Small intestine (tissue), 16 donors: ENCODE measurements around the gene KIF2A. TPM values are rescaled to one million over a fixed set of nuclear protein-coding genes. Genes with fewer than 3 reads are reported as not detected.

Experiments used
- DNase-seq, 2 donors: peaks; one replicate each; pipeline versions ENCODE4 v3.0.0 to v3.0.0-alpha.2; 2013
- FAIRE-seq: peaks from 2 replicates; lab custom pipeline; 2012; peaks lifted over from hg19 to GRCh38; lab: Jason Lieb, UNC
- H3K27ac ChIP-seq, 3 donors: one replicate each; pipeline ENCODE4 v1.5.1; 2013; ENCODE audit warnings: low read length in 2 of 3, mild to moderate bottlenecking in 2 of 3, control low read depth in 1 of 3, inconsistent platforms in 1 of 3, low read depth in 1 of 3, moderate library complexity in 1 of 3
- H3K27me3 ChIP-seq, 3 donors: one replicate each; pipeline ENCODE4 v1.6.1; 2013; ENCODE audit warnings: low read length in 3 of 3, inconsistent platforms in 1 of 3; ENCODE audit not compliant: control insufficient read depth in 3 of 3, insufficient read depth in 3 of 3
- H3K36me3 ChIP-seq, 3 donors: one replicate each; pipeline ENCODE4 v1.6.1; 2013; ENCODE audit warnings: low read length in 3 of 3, inconsistent platforms in 1 of 3, low read depth in 1 of 3, mild to moderate bottlenecking in 1 of 3, moderate library complexity in 1 of 3; ENCODE audit not compliant: control insufficient read depth in 3 of 3, insufficient read depth in 2 of 3
- H3K4me1 ChIP-seq, 3 donors: one replicate each; pipeline ENCODE4 v1.6.1; 2013; ENCODE audit warnings: low read length in 2 of 3, inconsistent platforms in 1 of 3, low read depth in 1 of 3, mild to moderate bottlenecking in 1 of 3, moderate library complexity in 1 of 3; ENCODE audit not compliant: control insufficient read depth in 3 of 3, insufficient read depth in 2 of 3
- H3K4me3 ChIP-seq, 3 donors: one replicate each; pipeline ENCODE4 v1.5.1; 2013; ENCODE audit warnings: low read length in 3 of 3, control low read depth in 1 of 3, inconsistent platforms in 1 of 3, low read depth in 1 of 3, mild to moderate bottlenecking in 1 of 3, moderate library complexity in 1 of 3
- H3K9me3 ChIP-seq, 2 donors: one replicate each; pipeline ENCODE4 v1.6.1; 2013; ENCODE audit warnings: low read depth in 1 of 2, low read length in 1 of 2; ENCODE audit not compliant: control insufficient read depth in 2 of 2, insufficient read depth in 1 of 2
- WGBS, 3 donors: extraction: QIAGEN DNeasy Blood & Tissue Kit; methylation state at CpG; one replicate each; pipeline ENCODE4 v1.1.7; 2013; 5-methylcytosine and 5-hydroxymethylcytosine counted together
- long read RNA-seq, 10 donors: transcript quantifications; one replicate each; lab custom pipeline, GENCODE V29; 2026
- polyA plus RNA-seq, 4 donors: library from polyadenylated mRNA; stranded (reverse) in 3 of 4; unstranded in 1 of 4; fragments of 200-250 nt in 3 of 4; fragments of 120-200 nt in 1 of 4; gene quantifications; one replicate each; pipeline versions ENCODE4 v1.2.1 to v1.2.3, GENCODE V29; 2013
- donor health status: healthy with polysubstance abuse.
- donor health status: control.
- donor health status: control.
- donor health status: Bipolar disorder and iron deficiency.
- donor health status: healthy.

KIF2A gene
- polyA plus RNA-seq, result 10 to 100 TPM; 10.8 to 34.9 (median 12.9) TPM
- long read RNA-seq, donor 1, partial matches to known transcripts, result 13 of 33 reads
- long read RNA-seq, donor 1, other reads (novel, unspliced or antisense), result 14 of 33 reads
- long read RNA-seq, donor 2, partial matches to known transcripts, result 0 of 3 reads
- long read RNA-seq, donor 2, other reads (novel, unspliced or antisense), result 0 of 3 reads
- long read RNA-seq, donor 3, partial matches to known transcripts, result 0 of 2 reads
- long read RNA-seq, donor 3, other reads (novel, unspliced or antisense), result 0 of 2 reads
- long read RNA-seq, donor 4, result 0 reads
- long read RNA-seq, donor 5, partial matches to known transcripts, result 6 of 6 reads
- long read RNA-seq, donor 5, other reads (novel, unspliced or antisense), result 0 of 6 reads
- long read RNA-seq, donor 6, partial matches to known transcripts, result 7 of 13 reads
- long read RNA-seq, donor 6, other reads (novel, unspliced or antisense), result 5 of 13 reads
- long read RNA-seq, donor 7, partial matches to known transcripts, result 24 of 47 reads
- long read RNA-seq, donor 7, other reads (novel, unspliced or antisense), result 19 of 47 reads
- long read RNA-seq, donor 8, result 0 reads
- long read RNA-seq, donor 9, partial matches to known transcripts, result 0 of 1 reads
- long read RNA-seq, donor 9, other reads (novel, unspliced or antisense), result 0 of 1 reads
- long read RNA-seq, donor 10, partial matches to known transcripts, result 5 of 9 reads
- long read RNA-seq, donor 10, other reads (novel, unspliced or antisense), result 0 of 9 reads

DNA sequence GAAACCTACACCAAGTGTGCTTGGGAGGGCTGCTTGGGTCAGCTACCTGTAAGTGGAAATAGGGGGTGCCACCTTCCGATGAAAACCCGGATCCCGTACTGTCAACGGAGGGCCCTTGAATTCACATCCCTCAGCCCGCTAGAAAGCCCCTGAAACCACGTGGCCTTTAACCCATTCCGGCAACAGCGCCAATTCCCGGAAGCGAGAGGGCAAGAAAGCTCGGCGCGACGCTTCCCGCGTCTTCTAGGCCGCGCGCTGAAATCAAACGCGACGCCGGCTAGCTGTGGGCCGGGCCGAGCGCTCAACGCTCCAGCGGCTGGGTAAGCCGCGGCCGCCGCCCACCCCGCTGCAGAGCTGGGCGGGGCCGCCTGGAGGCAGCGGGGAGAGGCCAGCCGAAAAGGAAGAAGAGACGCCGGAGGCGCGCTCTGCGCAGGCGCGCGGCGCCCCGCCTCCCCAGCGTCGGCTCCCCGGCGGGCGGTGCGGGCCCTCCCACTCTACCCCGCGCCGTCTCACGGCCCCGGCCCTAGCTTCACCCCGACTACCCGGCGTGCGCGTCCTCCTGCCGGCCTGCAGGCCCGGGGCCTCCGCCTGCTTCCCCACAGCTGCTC lies at the start of gene KIF2A:
Gene KIF2A, plus strand, starts transcription at position 492 of the 608 bp plus-strand sequence. CDS start 267 bp downstream, outside the sequence.
- no peak for FAIRE-seq

DNA sequence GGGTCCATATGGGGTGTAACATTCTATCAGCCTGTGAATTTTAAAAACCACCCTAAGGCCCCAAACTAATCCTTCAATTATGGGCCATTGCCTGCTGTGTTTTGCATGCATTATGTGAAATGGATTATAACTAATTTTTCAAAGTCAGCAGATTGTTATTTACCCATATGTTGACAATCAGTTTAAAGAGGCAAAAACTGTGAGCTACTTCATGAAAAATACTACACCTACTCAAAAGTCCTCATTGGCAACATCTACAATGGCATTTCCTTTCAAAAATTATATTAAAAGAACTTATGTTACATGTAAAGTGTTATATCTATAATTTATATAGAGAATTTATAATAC lies 49.0 kb upstream of the KIF2A start:
- H3K4me3 ChIP-seq, result no peak overlapping the region
- H3K27ac ChIP-seq, result no peak overlapping the region
- H3K27me3 ChIP-seq, result no peaks in the 10 kb centered on the region
- H3K9me3 ChIP-seq, result peaks cover 0 to 4% of the 10 kb centered on the region in 2 donors
- FAIRE-seq, result no peak
- H3K4me1 ChIP-seq, result no peaks in the 10 kb centered on the region
- DNase-seq, result no peak
- no peaks in the 10 kb centered on the region for H3K36me3 ChIP-seq

More for the DNA sequence above, at the start of gene KIF2A:
- no peaks in the 10 kb centered on the region for H3K27me3 ChIP-seq
- peak within 1 kb of the TSS; percentile 88 to 92 (median 90) for H3K27ac ChIP-seq
- peak within 1 kb of the TSS; percentile 81 to 92 (median 87) for H3K4me3 ChIP-seq
- peak; percentile 94 to 97 for DNase-seq
- H3K36me3 ChIP-seq, result no peaks in the 10 kb centered on the region
- H3K4me1 ChIP-seq, result peaks cover 0 to 10% (median 0%) of the 10 kb centered on the region in 3 donors
- H3K9me3 ChIP-seq, result no peaks in the 10 kb centered on the region
- WGBS, 3 donors, result 0 to 1% (median 0%) methylated on average over 50 to 66 of the region's 66 CpGs

GRCh38 chr5:62258654-62259053 lies 47.4 kb upstream of the KIF2A start:
- Histone ChIP-seq H3K4me3 (no peak overlapping the region), H3K4me1 (no peaks in the 10 kb centered on the region), H3K36me3 (no peaks in the 10 kb centered on the region), H3K9me3 (peaks cover 0 to 4% of the 10 kb centered on the region in 2 donors), H3K27me3 (no peaks in the 10 kb centered on the region), H3K27ac (no peak overlapping the region)
- no peak for FAIRE-seq
- no peak for DNase-seq

DNA sequence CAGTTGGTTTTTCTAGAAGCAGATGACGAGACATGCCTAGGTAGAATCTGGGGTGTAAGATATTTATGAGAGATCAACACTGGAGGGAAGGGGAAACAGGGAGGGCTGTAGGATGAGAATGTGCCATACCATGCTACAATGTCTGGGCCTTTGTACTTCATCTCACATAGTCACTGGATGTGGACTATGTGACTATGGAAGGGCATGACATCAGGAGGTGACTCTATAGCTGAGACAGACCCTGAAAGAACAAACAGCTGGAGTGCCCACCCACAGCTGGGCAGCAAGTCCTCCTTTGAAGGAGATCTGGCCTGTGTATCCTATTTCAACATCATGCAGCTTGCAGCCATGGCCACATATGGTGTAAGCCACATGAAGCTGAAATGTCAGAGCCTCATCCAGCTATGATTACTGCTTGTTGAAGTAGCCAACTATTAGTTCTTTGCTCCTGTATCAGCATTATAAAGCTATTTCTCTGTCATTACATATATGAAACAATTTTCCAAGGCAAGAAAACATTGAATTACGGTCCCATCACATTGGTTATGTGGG lies 46.2 kb upstream of the KIF2A start:
- no peaks in the 10 kb centered on the region for H3K36me3 ChIP-seq
- H3K9me3 ChIP-seq, result peaks cover 0 to 4% of the 10 kb centered on the region in 2 donors
- H3K4me1 ChIP-seq, result no peaks in the 10 kb centered on the region
- 90 to 97% (median 94%) methylated on average over 2 of the region's 2 CpGs for WGBS, 3 donors
- no peak for FAIRE-seq
- no peak for DNase-seq
- no peak overlapping the region for H3K27ac ChIP-seq
- H3K4me3 ChIP-seq, result no peak overlapping the region
- no peaks in the 10 kb centered on the region for H3K27me3 ChIP-seq

DNA sequence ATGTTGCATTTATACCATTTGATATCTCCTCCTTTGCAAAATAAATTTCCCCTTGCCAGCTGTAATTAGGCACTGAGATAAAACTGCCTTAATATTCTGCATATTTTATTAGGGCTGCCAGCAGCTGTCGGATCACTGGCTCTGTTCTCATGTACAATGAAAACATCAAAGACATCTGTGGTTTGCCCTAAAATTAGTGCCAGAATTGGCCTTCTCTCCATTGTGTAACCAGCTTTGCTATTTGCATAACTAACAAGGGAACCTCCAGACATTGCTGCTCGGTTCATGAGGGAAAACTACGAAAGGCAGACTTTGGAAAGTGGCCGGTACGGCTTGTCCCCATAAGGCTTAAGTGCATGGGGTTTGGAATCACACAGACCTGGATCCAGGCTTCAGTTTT lies 45.5 kb upstream of the KIF2A start:
- Histone ChIP-seq H3K27me3 (no peaks in the 10 kb centered on the region), H3K9me3 (peaks cover 0 to 4% of the 10 kb centered on the region in 2 donors), H3K36me3 (no peaks in the 10 kb centered on the region), H3K4me3 (no peak overlapping the region), H3K4me1 (no peaks in the 10 kb centered on the region), H3K27ac (no peak overlapping the region)
- 26 to 55% (median 42%) methylated on average over 5 of the region's 5 CpGs for WGBS, 3 donors
- DNase-seq (no peak), FAIRE-seq (no peak)

GRCh38 chr5:62263401-62263800 lies 42.6 kb upstream of the KIF2A start:
- Histone ChIP-seq H3K9me3 (peaks cover 0 to 4% of the 10 kb centered on the region in 2 donors), H3K4me1 (peaks cover 0 to 8% (median 0%) of the 10 kb centered on the region in 3 donors), H3K27me3 (no peaks in the 10 kb centered on the region), H3K36me3 (no peaks in the 10 kb centered on the region), H3K27ac (no peak overlapping the region), H3K4me3 (no peak overlapping the region)
- no peak for DNase-seq
- no peak for FAIRE-seq

GRCh38 chr5:62265648-62266112 lies 40.3 kb upstream of the KIF2A start:
- H3K27me3 ChIP-seq, result no peaks in the 10 kb centered on the region
- no peaks in the 10 kb centered on the region for H3K36me3 ChIP-seq
- no peak overlapping the region for H3K27ac ChIP-seq
- no peak overlapping the region for H3K4me3 ChIP-seq
- no peak for DNase-seq
- H3K4me1 ChIP-seq, result peaks cover 0 to 13% (median 0%) of the 10 kb centered on the region in 3 donors
- H3K9me3 ChIP-seq, result peaks cover 0 to 4% of the 10 kb centered on the region in 2 donors
- no peak for FAIRE-seq

GRCh38 chr5:62266573-62266972 lies 39.4 kb upstream of the KIF2A start:
- no peak for FAIRE-seq
- WGBS, 3 donors, result 91 to 94% (median 91%) methylated on average over 4 of the region's 4 CpGs
- Histone ChIP-seq H3K27ac (no peak overlapping the region), H3K36me3 (no peaks in the 10 kb centered on the region), H3K27me3 (no peaks in the 10 kb centered on the region), H3K4me1 (peaks cover 0 to 13% (median 0%) of the 10 kb centered on the region in 3 donors), H3K9me3 (peaks cover 0 to 4% of the 10 kb centered on the region in 2 donors), H3K4me3 (no peak overlapping the region)
- DNase-seq, result no peak
